CD4-positive, alpha-beta memory T cell (primary cell): ENCODE results near the gene SH3BGRL3. TPM values are rescaled to one million over a fixed set of nuclear protein-coding genes. Genes with fewer than 3 reads are reported as not detected.

Experiments used
- CTCF ChIA-PET: fragments of 350-600 bp; sonication (Branson Sonifier 250); formaldehyde crosslinking; loops from one replicate; lab custom pipeline; 2021; ENCODE audit warnings: inconsistent platforms; ENCODE audit not compliant: partially characterized antibody; lab: Charles Lee
- POLR2A ChIA-PET: fragments of 350-600 bp; sonication (Branson Sonifier 250); formaldehyde crosslinking; loops from one replicate; lab custom pipeline; 2021; ENCODE audit not compliant: partially characterized antibody; lab: Charles Lee
- DNase-seq, 5 donors: peaks; one replicate each; pipeline versions ENCODE4 v3.0.0 to v3.0.0-alpha.2; 2020 to 2022; ENCODE audit warnings: mixed read lengths in 1 of 5
- H3K27ac ChIP-seq: one replicate; pipeline ENCODE4 v1.7.0; 2013; ENCODE audit warnings: low read depth, low read length
- H3K27me3 ChIP-seq: 2 replicates; pipeline ENCODE4 v1.7.0; 2013; ENCODE audit warnings: mild to moderate bottlenecking, low read length, moderate library complexity; ENCODE audit not compliant: insufficient read depth
- H3K36me3 ChIP-seq: 2 replicates; pipeline ENCODE4 v1.7.0; 2013; ENCODE audit warnings: mild to moderate bottlenecking, low read length, moderate library complexity; ENCODE audit not compliant: insufficient read depth
- H3K4me1 ChIP-seq: 2 replicates; pipeline ENCODE4 v1.7.0; 2013; ENCODE audit warnings: mild to moderate bottlenecking, low read length, moderate library complexity; ENCODE audit not compliant: insufficient read depth
- H3K4me3 ChIP-seq, 2 donors: one replicate each; pipeline ENCODE4 v1.7.0; 2013; ENCODE audit warnings: low read length in 2 of 2, mild to moderate bottlenecking in 1 of 2
- H3K9me3 ChIP-seq, 2 donors: one replicate each; pipeline ENCODE4 v1.7.0; 2013; ENCODE audit warnings: low read length in 2 of 2, control low read depth in 1 of 2; ENCODE audit not compliant: control insufficient read depth in 1 of 2
- H3K27ac Mint-ChIP-seq, 7 donors: one replicate each; pipeline ENCODE4 v1.8.0; 2020 to 2021; ENCODE audit warnings: mixed read lengths in 7 of 7, mild to moderate bottlenecking in 6 of 7, inconsistent platforms in 3 of 7, moderate library complexity in 3 of 7
- H3K27me3 Mint-ChIP-seq, 2 donors: one replicate each; pipeline ENCODE4 v1.8.0; 2020 to 2021; ENCODE audit warnings: mixed read lengths in 2 of 2
- H3K36me3 Mint-ChIP-seq, 2 donors: one replicate each; pipeline ENCODE4 v1.8.0; 2020 to 2021; ENCODE audit warnings: mixed read lengths in 2 of 2, inconsistent platforms in 1 of 2, mild to moderate bottlenecking in 1 of 2
- H3K4me1 Mint-ChIP-seq, 4 donors: one replicate each; pipeline ENCODE4 v1.8.0; 2020 to 2021; ENCODE audit warnings: mixed read lengths in 4 of 4, mild to moderate bottlenecking in 1 of 4
- H3K4me3 Mint-ChIP-seq, 8 donors: one replicate each; pipeline ENCODE4 v1.8.0; 2020 to 2021; ENCODE audit warnings: mixed read lengths in 8 of 8, mild to moderate bottlenecking in 7 of 8, moderate library complexity in 6 of 8, inconsistent platforms in 3 of 8
- H3K9me3 Mint-ChIP-seq, 8 donors: one replicate each; pipeline ENCODE4 v1.8.0; 2020 to 2021; ENCODE audit warnings: mixed read lengths in 8 of 8, mild to moderate bottlenecking in 5 of 8, inconsistent platforms in 3 of 8, moderate library complexity in 1 of 8
- intact Hi-C: fragments of 100-400 bp; cut with micrococcal nuclease; formaldehyde crosslinking; loops from one replicate; pipeline ENCODE4 v1.15.1; 2023
- polyA plus RNA-seq, 2 donors: library from polyadenylated mRNA; unstranded; fragments of 300-500 nt; fragmentation: Illumina TruSeq; gene quantifications; one replicate each; pipeline ENCODE4 v1.2.3, GENCODE V29; 2021
- total RNA-seq, 2 experiments: library from RNA; stranded (reverse); gene quantifications; one replicate each; pipeline ENCODE4 v1.2.3, GENCODE V29; 2021

The SH3BGRL3 gene
- total and polyA plus RNA-seq, 4 experiments from 2014 or later: 293 to 1,531 (median 642) TPM

- peaks cover 12% of the 10 kb centered on the region for H3K36me3 ChIP-seq
- H3K9me3 ChIP-seq: no peaks in the 10 kb centered on the region
- ChIA-PET POLR2A (no interaction called here), CTCF (no interaction called here)
- Mint-ChIP-seq H3K27me3 (no peaks in the 10 kb centered on the region), H3K9me3 (no peaks in the 10 kb centered on the region), H3K4me3 (no peak overlapping the region), H3K36me3 (peaks cover 12 to 29% of the 10 kb centered on the region in 2 donors), H3K4me1 (peaks cover 19 to 29% (median 25%) of the 10 kb centered on the region in 4 donors), H3K27ac (no peak overlapping the region)
- H3K4me3 ChIP-seq: no peak overlapping the region
- DNase-seq: no peak
- H3K27me3 ChIP-seq: no peaks in the 10 kb centered on the region
- H3K4me1 ChIP-seq: peaks cover 21% of the 10 kb centered on the region
- no peak overlapping the region for H3K27ac ChIP-seq
- intact Hi-C loops: loop anchor here (1.0 kb wide), 1 partner anchor 124 kb away; no protein-coding TSS in a partner anchor
Measured at GRCh38 chr1:26239936-26240335, 40.0 kb upstream of the SH3BGRL3 start.

- no peaks in the 10 kb centered on the region for H3K9me3 ChIP-seq
- H3K27me3 ChIP-seq: no peaks in the 10 kb centered on the region
- no peak for DNase-seq
- H3K36me3 Mint-ChIP-seq: peaks cover 35 to 45% of the 10 kb centered on the region in 2 donors
- no peaks in the 10 kb centered on the region for H3K4me1 ChIP-seq
- peak overlapping the region in 2 of 7 donors; percentile 9 to 46 for H3K27ac Mint-ChIP-seq
- peaks cover 0 to 9% (median 2%) of the 10 kb centered on the region in 4 donors for H3K4me1 Mint-ChIP-seq
- ChIA-PET POLR2A (no interaction called here), CTCF (interaction anchor here (0.9 to 5.0 kb wide), 2 partner anchors 164 to 192 kb away, joined by 3 to 16 read pairs; no protein-coding TSS in a partner anchor)
- no peaks in the 10 kb centered on the region for H3K27me3 Mint-ChIP-seq
- peaks cover 20% of the 10 kb centered on the region for H3K36me3 ChIP-seq
- intact Hi-C loops: no loop called here
- no peak overlapping the region for H3K27ac ChIP-seq
- H3K4me3 Mint-ChIP-seq: no peak overlapping the region
- H3K4me3 ChIP-seq: no peak overlapping the region
- H3K9me3 Mint-ChIP-seq: peaks cover 0 to 2% (median 0%) of the 10 kb centered on the region in 8 donors
Measured at GRCh38 chr1:26252718-26253117, 27.2 kb upstream of the SH3BGRL3 start.

GRCh38 chr1:26254404-26254803 lies 25.5 kb upstream of the SH3BGRL3 start:
- DNase-seq: no peak
- Mint-ChIP-seq H3K27ac (peak overlapping the region in 2 of 7 donors; percentile 14 to 55), H3K9me3 (peaks cover 0 to 2% (median 0%) of the 10 kb centered on the region in 8 donors), H3K36me3 (peaks cover 47 to 55% of the 10 kb centered on the region in 2 donors), H3K4me3 (no peak overlapping the region), H3K4me1 (peaks cover 0 to 9% (median 2%) of the 10 kb centered on the region in 4 donors), H3K27me3 (no peaks in the 10 kb centered on the region)
- H3K9me3 ChIP-seq: no peaks in the 10 kb centered on the region
- H3K4me3 ChIP-seq: no peak overlapping the region
- H3K4me1 ChIP-seq: no peaks in the 10 kb centered on the region
- POLR2A ChIA-PET: no interaction called here
- intact Hi-C loops: no loop called here
- H3K27ac ChIP-seq: no peak overlapping the region
- H3K36me3 ChIP-seq: peaks cover 35% of the 10 kb centered on the region
- H3K27me3 ChIP-seq: no peaks in the 10 kb centered on the region
- CTCF ChIA-PET: interaction anchor here (0.8 to 5.0 kb wide), 3 partner anchors 84 to 162 kb away, joined by 3 to 16 read pairs (median 3); partner anchors contain the start of gene ZNF593

GRCh38 chr1:26257222-26257621 lies 22.7 kb upstream of the SH3BGRL3 start:
- no peak overlapping the region for H3K27ac ChIP-seq
- Mint-ChIP-seq H3K27me3 (no peaks in the 10 kb centered on the region), H3K27ac (peak overlapping the region in 2 of 7 donors; percentile 14 to 22), H3K36me3 (peaks cover 50 to 61% of the 10 kb centered on the region in 2 donors), H3K4me3 (no peak overlapping the region), H3K9me3 (peaks cover 0 to 2% (median 0%) of the 10 kb centered on the region in 8 donors), H3K4me1 (peaks cover 0 to 8% (median 2%) of the 10 kb centered on the region in 4 donors)
- peaks cover 46% of the 10 kb centered on the region for H3K36me3 ChIP-seq
- no peaks in the 10 kb centered on the region for H3K27me3 ChIP-seq
- H3K4me3 ChIP-seq: no peak overlapping the region
- no peaks in the 10 kb centered on the region for H3K4me1 ChIP-seq
- ChIA-PET CTCF (interaction anchor here (0.7 to 3.7 kb wide), 3 partner anchors 23 to 160 kb away, joined by 3 to 13 read pairs (median 6); partner anchors contain the start of gene CEP85), POLR2A (no interaction called here)
- intact Hi-C loops: no loop called here
- H3K9me3 ChIP-seq: no peaks in the 10 kb centered on the region
- no peak for DNase-seq

GRCh38 chr1:26259005-26259404 lies 20.9 kb upstream of the SH3BGRL3 start:
- ChIA-PET POLR2A (no interaction called here), CTCF (interaction anchor here (2.0 kb wide), 1 partner anchor 25 kb away, joined by 6 read pairs; the partner anchor contains the start of gene CEP85)
- H3K9me3 ChIP-seq: no peaks in the 10 kb centered on the region
- DNase-seq: no peak
- no peak overlapping the region for H3K4me3 ChIP-seq
- Mint-ChIP-seq H3K4me3 (no peak overlapping the region), H3K36me3 (peaks cover 56 to 75% of the 10 kb centered on the region in 2 donors), H3K27ac (peak overlapping the region in 1 of 7 donors; percentile 12), H3K9me3 (peaks cover 0 to 2% (median 0%) of the 10 kb centered on the region in 8 donors), H3K4me1 (peaks cover 0 to 3% (median under 1%) of the 10 kb centered on the region in 4 donors), H3K27me3 (no peaks in the 10 kb centered on the region)
- no peak overlapping the region for H3K27ac ChIP-seq
- no peaks in the 10 kb centered on the region for H3K4me1 ChIP-seq
- no peaks in the 10 kb centered on the region for H3K27me3 ChIP-seq
- peaks cover 60% of the 10 kb centered on the region for H3K36me3 ChIP-seq
- intact Hi-C loops: no loop called here

- peaks cover 60 to 75% of the 10 kb centered on the region in 2 donors for H3K36me3 Mint-ChIP-seq
- H3K27ac ChIP-seq: no peak overlapping the region
Measured at GRCh38 chr1:26259578-26259977, 20.3 kb upstream of the SH3BGRL3 start.

GRCh38 chr1:26263212-26263611 lies 16.7 kb upstream of the SH3BGRL3 start:
- H3K27ac Mint-ChIP-seq: peak overlapping the region in 3 of 7 donors; percentile 36 to 65 (median 50)
- Histone ChIP-seq H3K36me3 (peaks cover 39% of the 10 kb centered on the region), H3K9me3 (no peaks in the 10 kb centered on the region), H3K4me3 (no peak overlapping the region), H3K4me1 (no peaks in the 10 kb centered on the region), H3K27ac (no peak overlapping the region), H3K27me3 (no peaks in the 10 kb centered on the region)
- H3K36me3 Mint-ChIP-seq: peaks cover 55 to 63% of the 10 kb centered on the region in 2 donors
- no peak for DNase-seq
- peaks cover 0 to 3% (median 0%) of the 10 kb centered on the region in 4 donors for H3K4me1 Mint-ChIP-seq
- intact Hi-C loops: no loop called here
- no peaks in the 10 kb centered on the region for H3K27me3 Mint-ChIP-seq
- POLR2A ChIA-PET: no interaction called here
- peaks cover 0 to 8% (median under 1%) of the 10 kb centered on the region in 8 donors for H3K9me3 Mint-ChIP-seq
- CTCF ChIA-PET: interaction anchor here (1.1 to 2.1 kb wide), 2 partner anchors 101 to 153 kb away, joined by 3 to 11 read pairs; no protein-coding TSS in a partner anchor
- no peak overlapping the region for H3K4me3 Mint-ChIP-seq

More at GRCh38 chr1:26259578-26259977, 20.3 kb upstream of the SH3BGRL3 start:
- intact Hi-C loops: no loop called here
- H3K36me3 ChIP-seq: peaks cover 63% of the 10 kb centered on the region
- H3K4me3 ChIP-seq: no peak overlapping the region
- H3K9me3 Mint-ChIP-seq: peaks cover 0 to 2% (median 0%) of the 10 kb centered on the region in 8 donors
- H3K27me3 ChIP-seq: no peaks in the 10 kb centered on the region
- no peak for DNase-seq
- POLR2A ChIA-PET: no interaction called here
- no peak overlapping the region for H3K4me3 Mint-ChIP-seq
- peak overlapping the region in 2 of 7 donors; percentile 30 to 37 for H3K27ac Mint-ChIP-seq
- no peaks in the 10 kb centered on the region for H3K4me1 ChIP-seq
- no peaks in the 10 kb centered on the region for H3K9me3 ChIP-seq
- no peaks in the 10 kb centered on the region for H3K27me3 Mint-ChIP-seq
- H3K4me1 Mint-ChIP-seq: peaks cover 0 to 2% (median 0%) of the 10 kb centered on the region in 4 donors
- CTCF ChIA-PET: interaction anchor here (1.2 to 2.0 kb wide), 2 partner anchors 17 to 25 kb away, joined by 4 to 6 read pairs; partner anchors contain the start of gene CEP85
